WTC11 (cell line): Measurements from ENCODE around the gene SP140. TPM values are rescaled to one million over a fixed set of nuclear protein-coding genes. Genes with fewer than 3 reads are reported as not detected.

Experiments used
- ATAC-seq: fragments of 200-7000 bp; cut with Tn5 transposase; 2 replicates; pipeline ENCODE4 v1.10.0; 2021; ENCODE audit warnings: mild to moderate bottlenecking, moderate library complexity
- CTCF ChIA-PET: fragments of 300-600 bp; sonication (Branson Sonifier 250); formaldehyde crosslinking; loops from one replicate; lab custom pipeline; 2021; ENCODE audit warnings: antibody characterized with exemption; lab: Charles Lee
- POLR2A ChIA-PET: fragments of 350-600 bp; sonication (Branson Sonifier 250); formaldehyde crosslinking; loops from one replicate; lab custom pipeline; 2021; ENCODE audit warnings: antibody characterized with exemption; lab: Charles Lee
- DNase-seq: peaks from one replicate; pipeline ENCODE4 v3.0.0; 2021; ENCODE audit warnings: low spot score
- H3K27ac Mint-ChIP-seq: 2 replicates; pipeline ENCODE4 v1.8.0; 2021; ENCODE audit warnings: mixed read lengths
- H3K27me3 Mint-ChIP-seq: 2 replicates; pipeline ENCODE4 v1.8.0; 2021; ENCODE audit warnings: low read depth, mild to moderate bottlenecking, moderate library complexity, mixed read lengths
- H3K36me3 Mint-ChIP-seq: 2 replicates; pipeline ENCODE4 v1.8.0; 2021; ENCODE audit warnings: mixed read lengths
- H3K4me1 Mint-ChIP-seq: 2 replicates; pipeline ENCODE4 v1.8.0; 2022; ENCODE audit warnings: mixed read lengths
- H3K4me3 Mint-ChIP-seq: 2 replicates; pipeline ENCODE4 v1.8.0; 2021; ENCODE audit warnings: mild to moderate bottlenecking, moderate library complexity, mixed read lengths
- H3K9me3 Mint-ChIP-seq: 2 replicates; pipeline ENCODE4 v1.8.0; 2021; ENCODE audit warnings: mixed read lengths
- total RNA-seq: library from RNA; stranded (reverse); gene quantifications from 3 replicates; pipeline ENCODE4 v1.2.3, GENCODE V29; 2021
- TF ChIP-seq, protein P1 (sequence below): fragments of 200-600 bp; IDR thresholded peaks from 2 replicates; pipeline ENCODE4 v1.8.0; 2022; ENCODE audit warnings: antibody characterized with exemption
- TF ChIP-seq, protein P2 (sequence below): sonication (generic); formaldehyde crosslinking; IDR thresholded peaks from 2 replicates; pipeline ENCODE4 v1.8.0; 2023; ENCODE audit warnings: missing genetic modification reagents, mild to moderate bottlenecking, borderline replicate concordance
- TF ChIP-seq, protein P3 (sequence below): fragments of 250-450 bp; sonication (Bioruptor Pico); IDR thresholded peaks from 2 replicates; pipeline ENCODE4 v1.9.0; 2021; ENCODE audit warnings: mild to moderate bottlenecking

SP140 gene
- total RNA-seq, 1 experiment from 2014 or later: 0.66 TPM

DNA sequence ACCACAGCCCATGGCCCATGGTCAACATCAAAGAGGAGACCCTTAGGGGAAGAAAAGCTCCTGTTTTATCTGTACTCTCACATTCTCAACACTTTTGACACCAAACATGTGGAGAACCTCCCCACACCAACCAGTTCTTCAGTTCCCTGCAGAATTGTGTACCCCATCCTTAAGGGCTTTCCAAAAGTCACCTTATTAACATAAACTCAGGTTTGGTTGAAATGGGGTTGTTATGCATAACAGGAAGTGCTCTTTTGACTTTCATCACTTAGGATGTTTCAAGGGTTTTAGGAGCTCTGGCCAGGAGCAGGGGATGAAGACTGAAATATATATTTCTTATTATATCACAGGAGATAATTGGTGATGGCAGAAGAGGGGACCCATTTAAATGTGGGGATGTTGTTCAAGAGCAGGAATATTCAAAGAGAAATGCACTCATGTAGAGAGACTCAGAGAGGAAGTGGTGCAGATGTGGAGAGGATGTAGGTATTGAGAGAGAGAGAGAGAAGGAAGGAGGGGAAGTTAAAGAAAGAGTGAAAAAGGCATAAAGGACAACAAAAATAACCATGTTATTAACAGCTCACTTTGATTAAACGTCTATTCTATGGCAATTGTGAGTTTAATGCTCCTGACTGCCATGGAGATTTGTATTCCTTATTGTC, 136.6 kb downstream of the SP140 start:
- H3K27ac Mint-ChIP-seq: no peak overlapping the region
- DNase-seq (no peak), ATAC-seq (no peak)
- peaks cover 11% of the 10 kb centered on the region for H3K9me3 Mint-ChIP-seq
- peaks cover 3% of the 10 kb centered on the region for H3K4me1 Mint-ChIP-seq
- H3K4me3 Mint-ChIP-seq: no peak overlapping the region
- ChIA-PET POLR2A (no interaction called here), CTCF (no interaction called here)
- TF ChIP-seq, protein P1, sequence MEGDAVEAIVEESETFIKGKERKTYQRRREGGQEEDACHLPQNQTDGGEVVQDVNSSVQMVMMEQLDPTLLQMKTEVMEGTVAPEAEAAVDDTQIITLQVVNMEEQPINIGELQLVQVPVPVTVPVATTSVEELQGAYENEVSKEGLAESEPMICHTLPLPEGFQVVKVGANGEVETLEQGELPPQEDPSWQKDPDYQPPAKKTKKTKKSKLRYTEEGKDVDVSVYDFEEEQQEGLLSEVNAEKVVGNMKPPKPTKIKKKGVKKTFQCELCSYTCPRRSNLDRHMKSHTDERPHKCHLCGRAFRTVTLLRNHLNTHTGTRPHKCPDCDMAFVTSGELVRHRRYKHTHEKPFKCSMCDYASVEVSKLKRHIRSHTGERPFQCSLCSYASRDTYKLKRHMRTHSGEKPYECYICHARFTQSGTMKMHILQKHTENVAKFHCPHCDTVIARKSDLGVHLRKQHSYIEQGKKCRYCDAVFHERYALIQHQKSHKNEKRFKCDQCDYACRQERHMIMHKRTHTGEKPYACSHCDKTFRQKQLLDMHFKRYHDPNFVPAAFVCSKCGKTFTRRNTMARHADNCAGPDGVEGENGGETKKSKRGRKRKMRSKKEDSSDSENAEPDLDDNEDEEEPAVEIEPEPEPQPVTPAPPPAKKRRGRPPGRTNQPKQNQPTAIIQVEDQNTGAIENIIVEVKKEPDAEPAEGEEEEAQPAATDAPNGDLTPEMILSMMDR: no peak
- TF ChIP-seq, protein P2, sequence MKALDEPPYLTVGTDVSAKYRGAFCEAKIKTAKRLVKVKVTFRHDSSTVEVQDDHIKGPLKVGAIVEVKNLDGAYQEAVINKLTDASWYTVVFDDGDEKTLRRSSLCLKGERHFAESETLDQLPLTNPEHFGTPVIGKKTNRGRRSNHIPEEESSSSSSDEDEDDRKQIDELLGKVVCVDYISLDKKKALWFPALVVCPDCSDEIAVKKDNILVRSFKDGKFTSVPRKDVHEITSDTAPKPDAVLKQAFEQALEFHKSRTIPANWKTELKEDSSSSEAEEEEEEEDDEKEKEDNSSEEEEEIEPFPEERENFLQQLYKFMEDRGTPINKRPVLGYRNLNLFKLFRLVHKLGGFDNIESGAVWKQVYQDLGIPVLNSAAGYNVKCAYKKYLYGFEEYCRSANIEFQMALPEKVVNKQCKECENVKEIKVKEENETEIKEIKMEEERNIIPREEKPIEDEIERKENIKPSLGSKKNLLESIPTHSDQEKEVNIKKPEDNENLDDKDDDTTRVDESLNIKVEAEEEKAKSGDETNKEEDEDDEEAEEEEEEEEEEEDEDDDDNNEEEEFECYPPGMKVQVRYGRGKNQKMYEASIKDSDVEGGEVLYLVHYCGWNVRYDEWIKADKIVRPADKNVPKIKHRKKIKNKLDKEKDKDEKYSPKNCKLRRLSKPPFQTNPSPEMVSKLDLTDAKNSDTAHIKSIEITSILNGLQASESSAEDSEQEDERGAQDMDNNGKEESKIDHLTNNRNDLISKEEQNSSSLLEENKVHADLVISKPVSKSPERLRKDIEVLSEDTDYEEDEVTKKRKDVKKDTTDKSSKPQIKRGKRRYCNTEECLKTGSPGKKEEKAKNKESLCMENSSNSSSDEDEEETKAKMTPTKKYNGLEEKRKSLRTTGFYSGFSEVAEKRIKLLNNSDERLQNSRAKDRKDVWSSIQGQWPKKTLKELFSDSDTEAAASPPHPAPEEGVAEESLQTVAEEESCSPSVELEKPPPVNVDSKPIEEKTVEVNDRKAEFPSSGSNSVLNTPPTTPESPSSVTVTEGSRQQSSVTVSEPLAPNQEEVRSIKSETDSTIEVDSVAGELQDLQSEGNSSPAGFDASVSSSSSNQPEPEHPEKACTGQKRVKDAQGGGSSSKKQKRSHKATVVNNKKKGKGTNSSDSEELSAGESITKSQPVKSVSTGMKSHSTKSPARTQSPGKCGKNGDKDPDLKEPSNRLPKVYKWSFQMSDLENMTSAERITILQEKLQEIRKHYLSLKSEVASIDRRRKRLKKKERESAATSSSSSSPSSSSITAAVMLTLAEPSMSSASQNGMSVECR (CRISPR knock-in tag): no peak
- TF ChIP-seq, protein P3, sequence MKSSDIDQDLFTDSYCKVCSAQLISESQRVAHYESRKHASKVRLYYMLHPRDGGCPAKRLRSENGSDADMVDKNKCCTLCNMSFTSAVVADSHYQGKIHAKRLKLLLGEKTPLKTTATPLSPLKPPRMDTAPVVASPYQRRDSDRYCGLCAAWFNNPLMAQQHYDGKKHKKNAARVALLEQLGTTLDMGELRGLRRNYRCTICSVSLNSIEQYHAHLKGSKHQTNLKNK (CRISPR knock-in tag): no peak
- no peaks in the 10 kb centered on the region for H3K27me3 Mint-ChIP-seq
- peaks cover 9% of the 10 kb centered on the region for H3K36me3 Mint-ChIP-seq

Other genes with a start within 250 kb of the SP140 start
- gene SLC16A14, start 156.8 kb upstream of the SP140 start, total RNA-seq: 1.7 to 2.7 TPM (median 2.6 TPM) in 3 replicates
- gene SP110, start 5.8 kb upstream of the SP140 start, total RNA-seq: 4.2 to 5.7 TPM (median 4.9 TPM) in 3 replicates
- gene SP140L, start 101.5 kb downstream of the SP140 start, total RNA-seq: 2.7 to 3.8 TPM (median 3.2 TPM) in 3 replicates
- gene SP100, start 190.5 kb downstream of the SP140 start, total RNA-seq: 0.62 to 1.3 TPM (median 1.2 TPM) in 3 replicates